Uterus (tissue), 4 donors: ENCODE measurements around the gene NCMAP. TPM values are rescaled to one million over a fixed set of nuclear protein-coding genes. Genes with fewer than 3 reads are reported as not detected.

ENCODE experiments used
- DNase-seq, 2 donors: peaks; one replicate each; pipeline ENCODE4 v3.0.0-alpha.2; 2019 to 2020
- H3K27ac ChIP-seq, 2 donors: fragments of 200-600 bp; sonication (generic); 1 replicate in 1 of 2; 2 replicates in 1 of 2; pipeline ENCODE4 v1.5.1; 2016 to 2018
- H3K27me3 ChIP-seq, 2 donors: fragments of 200-600 bp; sonication (generic); one replicate each; pipeline ENCODE4 v1.5.1; 2018 to 2019; ENCODE audit warnings: control low read depth in 1 of 2
- H3K36me3 ChIP-seq, 2 donors: fragments of 200-600 bp; sonication (generic); one replicate each; pipeline ENCODE4 v1.5.1; 2019; ENCODE audit warnings: control low read depth in 1 of 2
- H3K4me1 ChIP-seq, 2 donors: fragments of 200-600 bp; sonication (generic); one replicate each; pipeline ENCODE4 v1.5.1; 2018 to 2019; ENCODE audit warnings: control low read depth in 1 of 2
- H3K4me3 ChIP-seq, 2 donors: fragments of 200-600 bp; sonication (generic); 1 replicate in 1 of 2; 2 replicates in 1 of 2; pipeline ENCODE4 v1.5.1; 2018 to 2019; ENCODE audit warnings: mild to moderate bottlenecking in 1 of 2
- H3K9me3 ChIP-seq, 2 donors: fragments of 200-600 bp; sonication (generic); one replicate each; pipeline ENCODE4 v1.5.1; 2019; ENCODE audit warnings: control low read depth in 1 of 2
- CTCF ChIP-seq, 4 experiments: fragments of 200-600 bp in 2 of 4; fragments of 450-650 bp in 2 of 4; sonication (generic) in 2 of 4; IDR thresholded peaks; one replicate each; pipeline ENCODE4 v1.5.1; 2016 to 2019; ENCODE audit warnings: antibody characterized with exemption in 4 of 4, mild to moderate bottlenecking in 2 of 4, moderate library complexity in 1 of 4
- POLR2A ChIP-seq, 2 donors: fragments of 450-650 bp; IDR thresholded peaks; one replicate each; pipeline ENCODE4 v1.6.1; 2016; ENCODE audit warnings: antibody characterized with exemption in 2 of 2, mild to moderate bottlenecking in 1 of 2, moderate library complexity in 1 of 2
- intact Hi-C: fragments of 100-400 bp; cut with DNase I; formaldehyde crosslinking; loops from one replicate; pipeline ENCODE4 v1.15.1; 2023; ENCODE audit warnings: low total_unique reads
- total RNA-seq, 4 donors: library from RNA; depleted of rRNA in 3 of 4; stranded (reverse); fragments of >200 nt in 3 of 4; gene quantifications; one replicate each; pipeline versions ENCODE4 v1.1.0 to v1.2.4, GENCODE V29; 2014 to 2023
- donor health status: DM: yes; HTN: yes; CAD: no.

Gene NCMAP
- total RNA-seq, 4 donors from 2014 or later = 0.18 to 0.48 TPM; not detected in 2

DNA sequence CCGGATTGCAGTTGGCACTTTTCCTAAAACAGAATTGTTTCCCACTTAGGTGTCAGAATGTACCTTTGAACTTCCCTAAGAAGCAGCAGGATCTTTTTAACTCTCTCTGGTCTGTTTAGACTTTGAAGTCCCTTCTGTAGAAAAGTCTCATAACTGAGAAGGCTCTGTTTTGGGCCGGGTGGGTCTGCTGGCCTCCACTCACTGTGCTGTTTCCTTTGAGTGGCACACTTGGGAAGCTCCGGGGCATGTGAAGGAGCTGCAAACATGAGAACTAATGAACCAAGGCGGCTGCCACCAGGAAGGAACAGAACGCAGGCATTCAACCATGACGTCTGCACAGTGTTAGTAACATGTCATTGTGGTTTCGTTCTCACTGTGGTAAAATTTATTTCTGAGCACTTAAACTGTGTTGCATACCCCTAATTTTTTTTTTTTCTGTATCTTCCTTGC is 19.5 kb upstream of the NCMAP start:
- no peak for TF ChIP-seq POLR2A (IDR thresholded peaks at IDR 0.05)
- TF ChIP-seq CTCF (IDR thresholded peaks at IDR 0.05) = no peak
- H3K27me3 ChIP-seq = no peaks in the 10 kb centered on the region

DNA sequence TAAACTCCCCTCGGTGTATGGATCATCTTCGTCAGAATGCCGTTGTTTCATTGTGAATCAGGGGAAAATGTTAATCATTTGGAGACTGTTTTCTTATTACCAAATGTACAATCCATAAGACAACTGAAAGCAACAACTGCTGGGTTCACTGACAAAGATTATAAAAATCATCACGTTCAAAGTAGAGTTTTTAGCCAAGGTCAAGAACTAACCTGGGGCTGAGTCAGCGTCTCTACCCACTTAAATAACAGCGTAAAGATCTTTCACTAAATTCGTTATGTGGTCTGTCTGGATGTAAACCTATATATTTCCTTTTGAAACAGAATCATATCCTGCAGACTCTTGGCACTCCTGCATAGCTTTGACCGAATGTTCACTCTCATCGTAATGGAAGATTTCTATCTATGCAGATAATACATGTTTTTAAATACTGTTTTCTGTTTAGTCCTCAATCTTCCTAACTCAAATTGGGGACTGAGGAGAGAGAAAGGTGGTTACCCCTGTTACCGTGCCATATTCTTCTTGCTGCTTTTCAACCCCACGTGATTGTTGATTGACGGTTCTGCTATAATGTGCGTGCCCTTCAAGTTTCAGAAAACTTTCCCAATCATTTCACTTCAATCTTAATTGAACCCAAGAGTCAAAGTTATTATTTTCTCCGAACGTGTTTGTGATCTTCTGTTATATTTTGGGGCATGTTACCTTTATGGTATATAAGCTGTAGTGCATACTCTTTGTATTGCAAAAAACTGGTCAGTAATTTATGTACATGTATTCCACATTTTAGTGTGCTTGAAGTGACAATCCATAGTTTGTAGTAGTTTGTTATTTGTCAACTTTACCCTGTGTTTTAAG is 15.6 kb upstream of the NCMAP start:
- no peaks in the 10 kb centered on the region for H3K36me3 ChIP-seq
- DNase-seq = no peak
- H3K4me3 ChIP-seq = no peak overlapping the region
- TF ChIP-seq CTCF (IDR thresholded peaks at IDR 0.05) (no peak), POLR2A (IDR thresholded peaks at IDR 0.05) (no peak)
- intact Hi-C loops = no loop called here
- no peaks in the 10 kb centered on the region for H3K27me3 ChIP-seq
- H3K4me1 ChIP-seq = no peaks in the 10 kb centered on the region
- no peaks in the 10 kb centered on the region for H3K9me3 ChIP-seq
- no peak overlapping the region for H3K27ac ChIP-seq

More for the DNA sequence above, 19.5 kb upstream of the NCMAP start:
- no peak overlapping the region for H3K27ac ChIP-seq
- intact Hi-C loops = no loop called here
- no peak for DNase-seq
- H3K4me3 ChIP-seq = no peak overlapping the region
- no peaks in the 10 kb centered on the region for H3K4me1 ChIP-seq
- H3K9me3 ChIP-seq = no peaks in the 10 kb centered on the region
- no peaks in the 10 kb centered on the region for H3K36me3 ChIP-seq

- Histone ChIP-seq H3K36me3 (no peaks in the 10 kb centered on the region), H3K27ac (no peak overlapping the region), H3K4me1 (no peaks in the 10 kb centered on the region), H3K9me3 (no peaks in the 10 kb centered on the region), H3K27me3 (no peaks in the 10 kb centered on the region), H3K4me3 (no peak overlapping the region)
- intact Hi-C loops = no loop called here
- TF ChIP-seq POLR2A (IDR thresholded peaks at IDR 0.05) = no peak
- no peak for TF ChIP-seq CTCF (IDR thresholded peaks at IDR 0.05)
- no peak for DNase-seq
These were observed 14.8 kb upstream of the NCMAP start for GRCh38 chr1:24540906-24541710.

DNA sequence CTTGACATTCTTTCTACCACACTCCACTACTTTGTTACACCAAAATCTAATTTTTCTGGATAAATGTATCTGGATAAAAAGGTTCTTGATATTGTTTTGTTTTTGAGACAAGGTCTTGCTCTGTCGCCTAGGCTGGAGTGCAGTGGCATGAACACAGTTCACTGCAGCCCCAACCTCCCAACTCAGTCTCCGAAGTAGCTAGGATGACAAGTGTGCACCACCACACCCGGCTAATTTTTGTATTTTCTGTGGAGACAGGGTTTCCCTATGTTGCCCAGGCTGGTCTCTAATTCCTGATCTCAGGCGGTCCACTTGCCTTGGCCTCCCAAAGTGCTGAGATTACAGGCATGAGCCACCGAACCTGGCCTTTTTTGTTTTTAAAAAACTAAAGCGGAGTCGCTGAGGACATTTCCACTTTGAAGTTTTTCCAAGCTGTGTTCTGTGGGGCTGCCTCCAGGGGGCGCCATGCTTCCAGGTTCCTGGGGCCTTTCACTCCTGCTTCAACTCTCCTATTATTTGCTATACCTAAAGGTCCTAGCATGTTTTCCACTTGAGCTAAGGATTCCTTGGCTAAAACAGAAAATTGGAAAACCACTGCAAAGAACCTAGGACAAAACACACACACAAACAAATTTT is 14.1 kb upstream of the NCMAP start:
- H3K36me3 ChIP-seq = no peaks in the 10 kb centered on the region
- H3K4me1 ChIP-seq = no peaks in the 10 kb centered on the region
- TF ChIP-seq CTCF (IDR thresholded peaks at IDR 0.05) = no peak
- intact Hi-C loops = no loop called here
- no peaks in the 10 kb centered on the region for H3K9me3 ChIP-seq
- H3K27me3 ChIP-seq = no peaks in the 10 kb centered on the region
- H3K27ac ChIP-seq = no peak overlapping the region
- no peak for DNase-seq
- no peak overlapping the region for H3K4me3 ChIP-seq
